Adipose tissue (tissue), 3 donors: Measurements from ENCODE around the gene SEC14L2. TPM values are rescaled to one million over a fixed set of nuclear protein-coding genes. Genes with fewer than 3 reads are reported as not detected.
"Not testable (repeated sequence)": the region's sequence is repeated elsewhere in the genome, so short reads cannot be mapped to it uniquely, and the experiment has no call there.

ENCODE experiments used
- H3K27ac ChIP-seq: one replicate; pipeline ENCODE4 v1.5.1; 2013; ENCODE audit warnings: low read depth, low read length
- WGBS, 3 donors: extraction: QIAGEN DNeasy Blood & Tissue Kit; methylation state at CpG; one replicate each; pipeline ENCODE4 v1.1.7; 2013; 5-methylcytosine and 5-hydroxymethylcytosine counted together
- polyA plus RNA-seq, 3 donors: library from polyadenylated mRNA; stranded (reverse); fragments of 200-250 nt; gene quantifications; one replicate each; pipeline ENCODE4 v1.2.3, GENCODE V29; 2013
- donor health status: healthy with polysubstance abuse.
- donor health status: Bipolar disorder and iron deficiency.
- donor health status: healthy.

The SEC14L2 gene
- polyA plus RNA-seq, 3 donors, result 2.7 to 3.8 (median 3.6) TPM

DNA sequence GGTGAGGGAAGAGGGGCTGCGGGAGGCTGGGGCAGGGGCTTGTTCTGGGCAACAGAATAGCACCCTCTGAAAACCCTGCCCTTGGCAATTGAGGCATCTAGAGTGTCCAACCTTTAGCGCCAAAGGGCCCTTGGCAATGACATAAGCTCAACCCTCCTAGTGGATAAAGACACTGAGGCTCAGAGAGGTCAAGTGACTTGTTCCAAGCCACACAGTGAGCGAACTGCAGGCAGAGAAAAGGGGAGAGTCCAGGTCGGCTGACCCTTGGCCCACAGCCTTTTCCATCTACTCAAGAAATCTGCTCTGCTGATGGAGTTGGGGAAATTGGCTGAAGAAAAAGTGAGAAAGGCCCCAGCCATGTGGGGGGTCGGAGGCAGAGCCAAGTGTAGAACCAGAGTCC is 2.9 kb downstream of the SEC14L2 start:
- no peak overlapping the region for H3K27ac ChIP-seq
- WGBS, 3 donors, result 75 to 86% (median 82%) methylated on average over 5 of the region's 5 CpGs

GRCh38 chr22:30400159-30400558 is 3.3 kb downstream of the SEC14L2 start:
- WGBS, 3 donors, result 70 to 82% (median 76%) methylated on average over 1 of the region's 1 CpG
- no peak overlapping the region for H3K27ac ChIP-seq

GRCh38 chr22:30401024-30401423 is 4.2 kb downstream of the SEC14L2 start:
- 95 to 97% (median 96%) methylated on average over 3 of the region's 3 CpGs for WGBS, 3 donors
- H3K27ac ChIP-seq, result not testable (repeated sequence)

- no peak overlapping the region for H3K27ac ChIP-seq
- 63 to 73% (median 69%) methylated on average over 5 of the region's 5 CpGs for WGBS, 3 donors
These were observed 5.4 kb downstream of the SEC14L2 start for GRCh38 chr22:30402028-30402765.

DNA sequence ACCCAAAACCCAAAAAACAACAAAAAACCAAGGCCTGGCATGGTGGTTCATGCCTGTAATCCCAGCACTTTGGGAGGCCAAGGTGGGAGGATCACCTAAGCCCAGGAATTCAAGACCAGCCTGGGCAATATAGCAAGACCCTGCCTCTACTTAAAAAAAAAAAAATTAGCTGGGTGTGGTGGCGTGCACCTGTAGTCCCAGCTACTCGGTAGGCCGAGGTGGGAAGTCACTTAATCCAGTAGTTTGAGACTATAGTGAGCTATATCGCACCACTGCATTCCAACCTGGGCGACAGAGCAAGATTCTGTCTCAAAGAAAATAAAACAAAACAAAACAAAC is 5.9 kb downstream of the SEC14L2 start:
- not testable (repeated sequence) for H3K27ac ChIP-seq
- WGBS, 3 donors, result 93 to 98% (median 94%) methylated on average over 5 of the region's 5 CpGs

DNA sequence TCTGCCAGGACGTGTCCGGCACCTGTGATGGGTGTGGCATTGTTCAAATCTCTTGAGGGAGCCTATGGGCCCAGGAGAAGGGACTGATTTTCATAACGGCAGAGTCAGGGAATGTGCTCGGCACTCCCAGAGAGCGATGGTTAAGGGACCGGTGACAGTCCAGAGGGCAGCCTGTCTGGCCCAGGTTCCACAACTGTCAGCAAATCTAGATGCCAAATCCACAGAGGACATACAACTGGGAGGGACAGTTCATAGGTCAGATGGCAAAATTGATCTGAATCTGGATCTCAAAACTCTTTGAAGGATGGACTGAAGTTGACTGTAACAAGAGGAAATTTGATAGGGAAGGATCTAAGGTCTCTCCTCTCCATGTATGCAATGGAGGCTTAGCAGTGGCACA is 7.5 kb downstream of the SEC14L2 start:
- no peak overlapping the region for H3K27ac ChIP-seq
- WGBS, 3 donors, result 76 to 86% (median 85%) methylated on average over 6 of the region's 6 CpGs

DNA sequence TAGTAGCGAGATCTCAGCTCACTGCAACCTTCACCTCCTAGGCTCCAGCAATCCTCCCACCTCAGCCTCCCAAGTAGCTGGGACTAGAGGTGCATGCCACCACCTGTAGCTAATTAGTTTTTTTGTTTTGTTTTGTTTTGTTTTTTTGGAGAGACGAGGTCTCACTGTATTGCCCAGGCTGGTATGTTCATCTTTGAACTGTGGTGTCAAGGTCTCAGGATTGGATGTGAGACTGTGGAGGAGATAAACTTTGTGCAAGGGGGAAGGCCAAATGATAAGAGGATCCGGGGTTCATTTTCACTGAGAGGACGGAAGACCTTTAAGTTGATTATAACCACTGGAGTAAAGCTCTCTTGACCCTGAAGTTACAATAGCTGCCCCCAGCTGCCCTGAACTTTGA is 8.9 kb downstream of the SEC14L2 start:
- H3K27ac ChIP-seq, result no peak overlapping the region
- WGBS, 3 donors, result 64 to 88% (median 70%) methylated on average over 3 to 4 of the region's 4 CpGs

DNA sequence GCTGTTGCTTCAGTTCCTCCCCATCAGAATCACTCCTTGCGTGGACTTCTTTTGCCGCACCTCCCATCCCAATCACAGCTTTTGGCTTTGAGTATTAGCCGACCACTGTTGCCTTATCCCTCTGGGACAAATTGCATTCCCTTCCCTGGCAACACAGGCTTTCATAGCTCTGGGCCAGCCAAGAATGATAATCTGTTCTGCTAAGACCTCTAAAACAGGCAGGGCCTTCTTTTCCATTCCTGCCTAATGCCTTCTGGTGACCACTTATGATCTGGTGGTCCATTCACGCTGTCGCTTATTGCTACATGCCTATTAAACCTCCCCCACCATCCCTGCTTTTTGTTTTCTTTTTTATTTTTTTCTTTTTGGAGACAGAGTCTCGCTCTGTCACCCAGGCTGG is 9.6 kb downstream of the SEC14L2 start:
- WGBS, 3 donors, result 71 to 90% (median 86%) methylated on average over 6 of the region's 6 CpGs
- H3K27ac ChIP-seq, result no peak overlapping the region

GRCh38 chr22:30408388-30409102 is 11.7 kb downstream of the SEC14L2 start:
- 78 to 87% (median 84%) methylated on average over 13 of the region's 13 CpGs for WGBS, 3 donors

DNA sequence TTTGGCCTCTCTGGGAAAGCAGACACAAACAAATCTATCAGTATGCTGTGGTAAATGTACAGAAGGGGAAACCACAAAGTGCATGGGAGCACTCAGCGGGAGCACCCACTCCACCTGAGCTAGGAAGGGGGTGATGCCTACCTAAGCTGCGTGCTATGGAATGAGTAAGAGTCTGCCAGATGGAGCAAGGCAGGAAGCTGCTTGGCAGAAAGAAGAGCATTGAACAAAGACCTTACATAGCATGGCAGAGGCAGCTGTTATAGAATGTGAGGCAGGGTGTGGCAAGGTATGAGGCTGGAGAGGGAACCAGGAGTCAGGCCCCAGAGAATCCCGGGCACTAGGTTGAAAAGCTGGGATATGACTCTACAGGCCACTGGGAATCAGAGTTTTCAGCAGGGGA is 15.0 kb downstream of the SEC14L2 start:
- H3K27ac ChIP-seq, result no peak overlapping the region
- WGBS, 3 donors, result 81 to 84% (median 83%) methylated on average over 3 of the region's 3 CpGs

More at GRCh38 chr22:30408388-30409102, 11.7 kb downstream of the SEC14L2 start:
- no peak overlapping the region for H3K27ac ChIP-seq

- WGBS, 3 donors, result 81 to 94% (median 85%) methylated on average over 4 of the region's 4 CpGs
These were observed 16.2 kb downstream of the SEC14L2 start for GRCh38 chr22:30413001-30413400.

DNA sequence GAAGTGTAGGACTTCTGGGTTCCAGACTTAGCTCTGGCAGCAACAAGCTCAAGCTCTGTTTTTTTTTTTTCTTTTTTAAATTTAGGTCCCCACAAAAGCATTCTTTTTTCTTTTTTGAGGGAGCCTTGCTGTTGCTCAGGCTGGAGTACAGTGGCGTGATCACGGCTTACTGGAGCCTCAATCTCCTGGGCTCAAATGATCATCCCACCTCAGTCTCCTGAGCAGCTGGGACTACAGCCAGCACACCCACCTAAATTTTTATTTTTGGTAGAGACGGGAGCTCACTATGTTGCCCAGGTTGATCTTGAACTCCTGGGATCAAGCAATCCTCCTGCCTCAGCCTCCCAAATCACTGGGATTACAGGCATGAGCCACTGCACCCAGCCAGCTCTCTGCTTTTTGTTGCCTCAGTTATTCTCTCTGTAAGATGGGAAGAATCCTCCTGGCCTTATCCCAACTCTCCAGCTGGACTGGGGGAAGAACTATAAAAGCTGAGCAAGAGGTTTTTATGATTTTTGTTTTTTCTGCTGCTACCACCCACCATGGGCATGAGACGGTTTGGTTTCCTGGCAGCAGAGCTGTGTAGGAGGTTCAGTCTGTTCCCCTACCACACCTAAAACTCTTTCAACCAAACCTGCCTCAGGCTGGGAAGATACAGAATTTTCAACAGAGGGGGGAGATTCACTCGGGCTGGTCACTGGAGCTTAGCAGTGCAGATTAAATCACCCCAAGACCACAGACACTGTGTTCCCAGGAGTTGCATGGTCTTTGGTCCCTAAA is 17.1 kb downstream of the SEC14L2 start:
- H3K27ac ChIP-seq, result no peak overlapping the region
- WGBS, 3 donors, result 75 to 95% (median 84%) methylated on average over 5 of the region's 5 CpGs

More at GRCh38 chr22:30413001-30413400, 16.2 kb downstream of the SEC14L2 start:
- H3K27ac ChIP-seq, result no peak overlapping the region

- 80 to 91% (median 84%) methylated on average over 4 of the region's 4 CpGs for WGBS, 3 donors
- H3K27ac ChIP-seq, result no peak overlapping the region
These were observed 17.8 kb downstream of the SEC14L2 start for GRCh38 chr22:30414525-30415047.

DNA sequence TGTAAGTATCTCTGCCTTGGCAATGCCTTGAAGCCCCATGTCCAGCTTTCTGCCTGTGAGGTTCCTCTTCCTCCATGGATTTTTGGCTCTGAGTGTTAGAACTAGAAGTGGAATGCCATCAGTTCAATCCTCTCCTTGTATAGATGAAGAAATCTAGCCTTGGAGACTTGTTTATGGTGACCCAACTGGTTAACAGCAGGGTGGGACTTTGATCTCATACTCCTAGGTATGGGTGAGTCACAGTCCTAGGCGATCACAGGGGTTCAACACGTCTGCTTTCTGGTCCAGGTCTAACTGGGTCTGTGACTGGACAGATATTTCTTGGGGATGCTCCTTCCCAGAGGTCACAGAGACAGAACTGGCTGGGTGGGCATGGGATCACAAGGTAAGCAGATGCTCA is 19.6 kb downstream of the SEC14L2 start:
- H3K27ac ChIP-seq, result no peak overlapping the region
- WGBS, 3 donors, result 61 to 83% (median 74%) methylated on average over 2 of the region's 2 CpGs

DNA sequence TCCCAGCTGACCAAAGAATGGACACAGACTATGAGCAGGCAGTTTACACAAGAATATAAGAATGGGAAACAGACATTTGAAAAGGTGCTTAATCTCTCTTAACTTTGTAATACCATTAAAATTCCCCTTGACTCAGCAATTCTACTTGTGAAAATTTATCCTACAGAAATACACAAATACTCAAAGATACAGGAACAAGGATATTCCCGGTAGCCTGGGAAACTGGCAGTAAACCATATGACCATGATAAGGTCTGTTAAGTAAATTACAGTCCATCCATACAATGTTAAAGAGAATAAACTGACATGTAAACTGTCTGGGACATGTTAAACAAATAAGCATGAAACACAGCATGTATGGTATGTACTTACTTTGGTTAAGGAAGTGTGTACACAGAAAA is 20.0 kb downstream of the SEC14L2 start:
- H3K27ac ChIP-seq, result no peak overlapping the region
- WGBS, 3 donors, result 41 to 80% (median 63%) methylated on average over 1 of the region's 1 CpG

DNA sequence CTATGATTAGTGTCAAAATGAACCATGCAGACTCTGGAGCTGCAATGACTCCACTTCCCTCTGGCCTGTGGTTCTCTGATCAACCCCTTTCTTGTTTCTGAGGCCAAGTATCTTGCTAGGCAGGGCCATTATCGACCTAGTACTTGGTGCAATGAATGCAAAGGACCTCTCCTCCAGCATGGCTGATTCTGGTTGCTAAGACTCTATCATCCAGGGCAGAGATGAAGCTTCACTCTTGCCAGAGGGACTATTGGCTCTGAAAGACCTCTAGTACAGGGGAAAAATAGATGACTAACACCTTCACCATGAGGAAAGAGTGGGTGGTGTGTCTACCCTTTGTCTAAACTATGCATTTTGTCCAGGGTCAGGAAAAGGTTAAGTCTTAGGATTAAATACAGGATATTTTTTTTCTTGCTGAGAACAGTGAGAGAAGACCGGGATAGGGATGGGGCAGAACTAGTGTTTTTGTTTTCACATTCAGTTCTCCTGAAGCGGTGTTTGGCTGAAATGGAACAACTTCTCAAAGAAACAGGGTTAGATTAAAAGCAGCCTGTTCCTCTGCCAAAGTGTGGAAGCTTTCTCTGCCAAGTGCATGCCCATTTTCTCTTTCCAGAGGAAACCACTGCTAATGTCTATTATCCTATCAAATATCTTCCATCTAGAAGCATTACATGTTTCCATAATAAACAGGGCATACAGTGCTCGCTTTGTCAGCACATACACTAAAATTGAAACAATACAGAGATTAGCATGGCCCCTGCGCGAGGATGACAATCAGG is 23.7 kb downstream of the SEC14L2 start:
- WGBS, 3 donors, result 74 to 77% (median 75%) methylated on average over 6 of the region's 6 CpGs
- H3K27ac ChIP-seq, result no peak overlapping the region

GRCh38 chr22:30421695-30422480 is 25.1 kb downstream of the SEC14L2 start:
- H3K27ac ChIP-seq, result no peak overlapping the region
- WGBS, 3 donors, result 55 to 80% (median 79%) methylated on average over 8 of the region's 8 CpGs
